NCI-H1694 treated with DMSO at 0.1 percent for 48 hours (cell line): ENCODE results near the gene SURF1.
"Not testable (repeated sequence)": the region's sequence is repeated elsewhere in the genome, so short reads cannot be mapped to it uniquely, and the experiment has no call there.

ENCODE experiments used
- DNase-seq: peaks from one replicate; lab custom pipeline; 2025; lab: John Stamatoyannopoulos, UW

SURF1 gene, protein sequence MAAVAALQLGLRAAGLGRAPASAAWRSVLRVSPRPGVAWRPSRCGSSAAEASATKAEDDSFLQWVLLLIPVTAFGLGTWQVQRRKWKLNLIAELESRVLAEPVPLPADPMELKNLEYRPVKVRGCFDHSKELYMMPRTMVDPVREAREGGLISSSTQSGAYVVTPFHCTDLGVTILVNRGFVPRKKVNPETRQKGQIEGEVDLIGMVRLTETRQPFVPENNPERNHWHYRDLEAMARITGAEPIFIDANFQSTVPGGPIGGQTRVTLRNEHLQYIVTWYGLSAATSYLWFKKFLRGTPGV

DNA sequence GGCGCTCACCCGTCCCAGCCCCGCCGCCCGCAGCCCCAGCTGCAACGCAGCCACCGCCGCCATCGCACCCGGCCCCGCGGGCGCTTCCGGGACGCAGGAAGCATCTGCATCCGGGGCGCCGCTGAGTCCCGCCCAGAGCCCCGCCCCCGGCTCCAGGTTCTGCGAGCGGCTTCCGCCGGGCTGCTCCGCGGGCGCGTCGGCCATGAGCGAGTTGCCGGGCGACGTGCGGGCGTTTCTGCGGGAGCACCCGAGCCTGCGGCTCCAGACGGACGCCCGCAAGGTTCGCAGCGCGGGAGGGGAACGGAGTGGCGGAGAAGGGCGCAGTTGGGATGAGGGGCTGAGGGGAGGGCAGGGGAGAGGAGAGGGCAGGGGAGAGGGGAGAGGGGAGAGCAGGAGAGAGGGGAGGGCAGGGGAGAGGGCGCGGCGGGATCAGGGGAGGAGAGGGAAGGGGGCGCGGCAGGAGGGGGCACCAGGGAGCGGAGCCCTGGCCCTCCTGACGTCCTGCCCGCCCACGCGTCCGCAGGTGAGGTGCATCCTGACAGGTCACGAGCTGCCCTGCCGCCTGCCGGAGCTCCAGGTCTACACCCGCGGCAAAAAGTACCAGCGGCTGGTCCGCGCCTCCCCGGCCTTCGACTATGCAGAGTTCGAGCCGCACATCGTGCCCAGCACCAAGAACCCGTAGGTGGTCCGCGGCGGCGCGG, at the start of gene SURF1, which contains the start of gene SURF2:
Gene SURF1 (minus strand): TSS at position 97 of the 701 bp plus-strand sequence. CDS start 34 bp downstream, at position 63.
Gene SURF2 (plus strand): TSS at position 160 of the 701 bp plus-strand sequence. CDS start 43 bp downstream, at position 203.
- DNase-seq: peak; percentile 30

DNA sequence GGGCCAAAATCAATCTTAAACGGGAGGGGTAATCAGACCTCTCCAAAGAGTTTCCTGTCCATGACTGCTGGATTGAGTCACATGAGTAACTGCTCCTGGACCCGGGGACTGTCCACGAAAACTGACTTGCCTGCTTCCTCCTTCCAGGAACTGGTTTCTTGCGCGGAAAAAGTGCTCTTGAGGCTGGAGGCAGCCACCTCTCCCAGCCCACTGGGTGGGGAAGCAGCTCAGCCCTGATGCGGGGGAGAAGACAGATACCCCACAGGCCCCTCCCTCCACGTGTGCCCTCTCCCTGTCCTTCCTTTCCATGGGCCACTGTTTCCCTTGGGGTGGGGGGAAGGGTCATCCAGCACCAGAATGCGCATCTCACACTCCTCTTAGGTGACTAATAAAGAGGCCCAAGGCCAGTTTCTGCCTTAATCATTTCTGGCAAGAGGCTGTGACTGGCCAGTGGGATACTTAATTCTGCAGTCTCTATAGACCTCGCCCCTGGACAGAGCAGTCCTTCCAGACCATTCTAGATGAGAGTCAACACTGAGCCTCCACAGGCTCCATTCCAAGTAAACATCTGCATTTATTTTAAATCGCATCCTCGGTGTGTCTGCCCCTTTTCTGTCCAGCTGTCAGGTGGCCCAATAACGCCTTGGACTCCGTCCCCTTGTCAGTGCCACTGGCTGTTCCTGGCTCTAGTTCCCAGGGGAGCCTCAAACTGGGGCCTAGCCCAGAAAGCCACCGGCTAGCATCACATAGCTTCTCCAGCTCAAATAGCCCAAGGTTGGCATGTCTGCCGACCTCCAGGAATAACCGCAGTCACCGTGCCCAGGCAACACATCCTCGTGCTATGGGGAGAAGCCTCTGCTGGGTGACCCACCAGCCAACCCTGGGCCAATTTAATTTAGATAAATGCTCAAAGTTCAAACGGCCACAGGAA, 49.5 kb upstream of the SURF1 start:
- no peak for DNase-seq

DNA sequence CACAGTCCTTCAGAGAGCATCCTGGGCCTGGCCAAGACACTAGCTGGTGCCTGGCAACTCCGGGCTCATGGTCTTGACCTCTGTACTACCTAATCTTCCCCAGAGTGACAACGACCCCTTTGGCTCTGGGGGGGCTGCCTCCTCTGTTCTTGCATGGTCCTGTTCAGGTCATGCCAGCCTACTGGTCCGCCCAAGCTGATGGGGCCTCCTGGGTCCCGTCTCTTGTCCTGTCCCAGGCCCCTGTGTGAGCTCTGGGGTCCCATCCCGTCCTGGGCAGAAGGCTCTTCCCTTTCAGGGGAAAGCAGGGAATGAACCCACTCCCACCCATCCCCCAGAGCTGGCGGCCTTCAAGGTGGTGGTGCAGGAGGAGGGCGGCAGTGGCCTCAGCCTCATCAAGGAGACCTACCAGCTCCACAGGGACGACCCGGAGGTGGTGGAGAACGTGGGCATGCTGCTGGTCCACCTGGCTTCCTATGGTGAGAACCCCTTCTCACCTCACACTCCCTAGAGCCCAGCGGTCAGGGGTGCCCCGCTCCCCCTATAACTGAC, 48.2 kb upstream of the SURF1 start:
- no peak for DNase-seq

- peak; percentile 29 for DNase-seq
Measured at GRCh38 chr9:133403766-133404453, 47.6 kb upstream of the SURF1 start.

DNA sequence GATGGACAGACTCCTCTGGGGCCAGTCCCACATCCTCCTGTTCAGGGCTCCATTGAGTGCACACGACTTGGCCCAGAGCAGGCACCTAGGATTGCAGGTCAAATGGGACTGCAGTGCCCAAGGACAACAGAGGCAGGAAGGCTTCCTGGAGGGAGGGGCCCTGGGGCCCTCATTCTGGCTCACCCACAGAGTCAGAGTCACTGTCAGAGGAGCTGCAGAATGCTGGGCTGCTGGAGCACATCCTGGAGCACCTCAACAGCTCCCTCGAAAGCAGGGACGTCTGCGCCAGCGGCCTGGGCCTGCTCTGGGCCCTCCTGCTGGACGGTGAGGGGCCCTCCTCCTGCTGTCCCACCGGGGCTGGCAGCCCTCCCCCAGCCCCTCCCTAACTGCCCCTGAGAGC, 46.4 kb upstream of the SURF1 start:
- DNase-seq: no peak

DNA sequence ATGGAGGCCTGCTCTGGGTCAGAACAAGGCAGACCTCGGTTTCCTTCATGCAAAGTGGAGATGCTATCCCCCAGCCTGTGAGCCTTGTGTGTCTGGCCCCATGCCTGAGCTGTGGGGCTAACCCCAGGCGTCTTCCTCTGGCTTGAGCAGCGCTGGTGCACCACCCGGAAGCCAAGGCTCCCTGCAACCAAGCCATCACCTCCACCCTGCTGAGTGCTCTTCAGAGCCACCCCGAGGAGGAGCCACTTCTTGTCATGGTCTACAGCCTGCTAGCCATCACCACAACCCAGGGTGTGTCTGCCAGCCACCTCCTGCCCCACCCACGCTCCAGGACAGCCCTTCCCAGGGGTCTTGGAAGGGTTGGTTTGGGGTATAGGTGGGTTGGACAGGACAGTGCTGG, 45.3 kb upstream of the SURF1 start:
- no peak for DNase-seq

DNA sequence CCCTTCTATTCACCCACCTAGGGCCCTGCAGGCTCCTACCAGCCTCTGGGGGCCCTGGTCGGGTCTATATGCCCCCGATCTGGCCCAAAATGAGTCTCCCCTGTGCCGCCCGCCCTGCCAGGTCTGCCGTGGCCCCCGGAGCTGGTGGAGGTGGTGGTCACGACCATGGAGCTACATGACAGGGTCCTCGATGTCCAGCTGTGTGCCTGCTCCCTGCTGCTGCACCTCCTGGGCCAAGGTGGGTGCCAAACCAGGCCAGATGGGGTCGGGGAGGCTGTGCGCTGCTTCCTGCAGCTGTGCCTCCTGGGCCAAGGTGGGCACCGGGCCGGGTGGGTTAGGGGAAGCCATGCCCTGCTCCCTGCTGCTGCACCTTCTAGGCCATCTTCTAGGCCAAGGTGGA, 44.0 kb upstream of the SURF1 start:
- DNase-seq: no peak

- DNase-seq: no peak
Measured at GRCh38 chr9:133397895-133398294, 41.6 kb upstream of the SURF1 start.

GRCh38 chr9:133397370-133397769, 41.1 kb upstream of the SURF1 start:
- no peak for DNase-seq

GRCh38 chr9:133396952-133397351, 40.7 kb upstream of the SURF1 start:
- no peak for DNase-seq

- no peak for DNase-seq
Measured at GRCh38 chr9:133394687-133395271, 38.5 kb upstream of the SURF1 start.

GRCh38 chr9:133393399-133393798, 37.1 kb upstream of the SURF1 start:
- DNase-seq: no peak

DNA sequence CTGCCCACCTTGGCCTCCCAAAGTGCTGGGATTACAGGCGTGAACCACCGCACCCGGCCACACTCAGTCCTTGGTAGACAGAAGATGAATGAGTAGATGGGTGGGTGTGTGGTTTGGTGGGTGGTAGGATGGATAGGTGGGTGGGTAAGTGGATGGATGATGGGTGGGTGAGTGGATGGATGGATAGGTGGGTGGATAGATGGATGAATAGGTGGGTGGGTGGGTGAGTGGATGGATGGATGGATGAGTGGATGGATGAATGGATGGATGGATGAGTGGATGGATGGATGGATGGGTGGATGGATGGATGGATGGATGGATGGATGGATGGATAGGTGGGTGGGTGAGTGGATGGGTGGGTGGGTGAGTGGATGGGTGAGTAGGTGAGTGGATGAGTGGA, 36.0 kb upstream of the SURF1 start:
- not testable (repeated sequence) for DNase-seq

DNA sequence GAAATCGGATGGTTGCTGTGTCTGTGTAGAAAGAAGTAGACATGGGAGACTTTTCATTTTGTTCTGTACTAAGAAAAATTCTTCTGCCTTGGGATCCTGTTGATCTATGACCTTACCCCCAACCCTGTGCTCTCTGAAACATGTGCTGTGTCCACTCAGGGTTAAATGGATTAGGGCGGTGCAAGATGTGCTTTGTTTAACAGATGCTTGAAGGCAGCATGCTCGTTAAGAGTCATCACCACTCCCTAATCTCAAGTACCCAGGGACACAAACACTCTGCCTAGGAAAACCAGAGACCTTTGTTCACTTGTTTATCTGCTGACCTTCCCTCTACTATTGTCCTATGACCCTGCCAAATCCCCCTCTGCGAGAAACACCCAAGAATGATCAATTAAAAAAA, 35.2 kb upstream of the SURF1 start:
- DNase-seq: not testable (repeated sequence)

DNA sequence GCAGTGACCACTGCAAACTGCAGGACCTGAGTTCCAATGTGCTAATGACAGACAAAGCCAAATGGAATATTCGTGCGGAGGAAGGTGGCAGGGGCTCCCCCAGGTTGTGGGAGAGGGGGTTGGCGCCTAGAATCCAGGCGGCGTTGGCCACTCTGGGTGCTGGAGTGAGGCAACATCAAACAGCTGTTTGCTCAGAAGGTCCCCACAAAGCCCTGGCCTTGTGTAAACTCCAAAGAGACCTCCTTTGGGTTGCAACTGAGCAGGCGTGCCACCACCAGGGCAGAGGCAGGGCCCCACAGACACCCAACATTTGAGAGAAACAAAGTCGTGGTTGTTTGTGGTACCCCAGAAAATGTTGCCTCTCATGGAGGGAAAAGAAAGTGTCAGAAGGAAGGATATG, 34.4 kb upstream of the SURF1 start:
- DNase-seq: no peak

DNA sequence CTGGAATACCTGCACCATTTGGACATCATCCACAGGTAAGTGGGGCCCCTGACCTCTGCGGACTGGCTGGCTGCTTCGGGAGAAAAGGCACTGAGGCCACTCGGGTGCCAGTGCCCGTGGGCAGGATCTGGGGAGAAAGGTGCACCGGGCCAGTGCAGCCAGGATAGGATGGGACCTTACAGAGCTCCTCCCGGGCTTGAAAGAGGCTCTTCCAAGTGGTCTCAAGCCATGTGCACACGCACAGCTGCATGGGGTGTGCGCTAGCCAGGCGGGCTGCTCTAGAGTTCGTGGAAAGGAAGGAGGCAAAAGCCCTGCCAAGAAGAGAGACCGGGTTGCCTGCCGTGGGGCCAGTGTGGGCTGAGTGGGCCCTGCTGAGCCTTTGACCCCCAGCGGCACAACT, 33.3 kb upstream of the SURF1 start:
- DNase-seq: no peak

DNA sequence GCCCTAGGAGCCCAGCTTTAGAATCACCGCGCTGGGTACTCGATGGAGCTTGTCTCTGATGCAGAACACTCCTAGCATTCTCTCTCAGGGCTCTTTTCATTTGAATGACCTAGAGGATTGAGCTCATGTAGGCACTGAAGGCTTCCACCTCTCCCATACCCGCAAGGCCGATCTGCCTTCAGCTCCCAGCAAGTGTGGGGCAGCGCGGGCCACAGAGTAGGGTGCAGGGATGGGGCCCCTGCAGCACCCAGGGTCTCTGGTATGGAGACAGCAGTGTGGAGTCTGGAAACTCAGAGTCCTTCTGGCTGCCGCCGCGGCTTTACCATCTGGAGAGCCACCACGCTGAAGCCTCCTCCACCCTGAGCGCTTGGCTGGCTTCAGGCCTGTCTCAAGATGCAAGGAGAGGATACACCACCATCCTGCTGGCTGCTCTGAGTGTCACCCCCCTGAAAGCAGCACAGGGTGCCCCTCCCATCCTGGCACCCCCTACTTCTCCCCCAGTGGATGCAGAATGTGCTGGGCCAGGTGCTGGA, 32.8 kb upstream of the SURF1 start:
- no peak for DNase-seq

- peak; percentile 61 for DNase-seq
Measured at GRCh38 chr9:133387680-133388079, 31.4 kb upstream of the SURF1 start.

DNA sequence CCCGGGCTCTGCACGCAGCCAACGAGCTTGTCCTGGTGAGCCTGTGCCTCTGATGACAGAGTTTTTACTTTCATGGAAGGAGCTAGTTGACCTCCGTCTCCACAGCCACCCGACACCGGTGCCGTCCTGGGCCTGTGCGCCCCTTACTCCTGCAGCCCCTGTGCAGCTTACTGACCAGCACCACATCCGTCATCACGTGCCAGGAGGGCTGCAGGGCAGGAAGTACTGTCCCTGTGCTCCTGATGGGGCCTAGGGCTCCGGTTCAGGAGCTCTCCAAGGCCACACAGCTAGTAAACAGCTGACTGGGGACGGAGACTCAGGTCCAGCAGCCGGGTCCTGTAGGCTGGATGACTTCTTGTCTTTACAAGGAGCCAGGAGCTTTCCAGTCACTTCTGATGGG, 30.1 kb upstream of the SURF1 start:
- DNase-seq: no peak

GRCh38 chr9:133385452-133385851, 29.2 kb upstream of the SURF1 start:
- DNase-seq: no peak
